A673 (cell line): ENCODE data around the gene ZNF23. TPM values are rescaled to one million over a fixed set of nuclear protein-coding genes. Genes with fewer than 3 reads are reported as not detected.

ENCODE experiments used
- BruUV-seq: library from RNA; stranded (reverse); fragments of 400-500 nt; replicated peaks from 2 replicates; lab custom pipeline; 2021; lab: Mats Ljungman, UMichigan
- CTCF ChIA-PET: fragments of 300-600 bp; sonication (Branson Sonifier 250); formaldehyde crosslinking; loops from one replicate; lab custom pipeline; 2022; ENCODE audit warnings: antibody characterized with exemption; lab: Charles Lee
- POLR2A ChIA-PET: fragments of 300-600 bp; sonication (Branson Sonifier 250); formaldehyde crosslinking; loops from one replicate; lab custom pipeline; 2022; ENCODE audit warnings: antibody characterized with exemption; ENCODE audit not compliant: low non-redundant PET; lab: Charles Lee
- DNase-seq: peaks from one replicate; pipeline ENCODE4 v3.0.0-alpha.2; 2015; ENCODE audit warnings: low spot score
- H3K27ac ChIP-seq: fragments of 200-600 bp; sonication (generic); 2 replicates; pipeline ENCODE4 v1.5.1; 2016; ENCODE audit warnings: mixed run types, low read depth, mild to moderate bottlenecking, mixed read lengths, antibody characterized with exemption, low read length; ENCODE audit not compliant: poor library complexity, severe bottlenecking
- H3K27me3 ChIP-seq: fragments of 200-600 bp; sonication (generic); replicated peaks from 2 replicates; pipeline ENCODE4 v1.6.1; 2017; ENCODE audit warnings: mixed run types, low read depth, mild to moderate bottlenecking, mixed read lengths, antibody characterized with exemption, low read length; ENCODE audit not compliant: insufficient read depth, poor library complexity
- H3K36me3 ChIP-seq: fragments of 200-600 bp; sonication (generic); 2 replicates; pipeline ENCODE4 v1.6.1; 2016; ENCODE audit warnings: mixed run types, mild to moderate bottlenecking, mixed read lengths, antibody characterized with exemption, low read length; ENCODE audit not compliant: insufficient read depth, poor library complexity, severe bottlenecking
- H3K4me1 ChIP-seq: fragments of 200-600 bp; sonication (generic); 2 replicates; pipeline ENCODE4 v1.6.1; 2017; ENCODE audit warnings: mixed run types, mild to moderate bottlenecking, mixed read lengths, antibody characterized with exemption, low read length; ENCODE audit not compliant: insufficient read depth, poor library complexity, severe bottlenecking
- H3K4me3 ChIP-seq: fragments of 200-600 bp; sonication (generic); 2 replicates; pipeline ENCODE4 v1.5.1; 2016; ENCODE audit warnings: low read depth, mixed run types, mild to moderate bottlenecking, mixed read lengths, low read length; ENCODE audit not compliant: poor library complexity, severe bottlenecking
- H3K9me3 ChIP-seq: fragments of 200-600 bp; sonication (generic); 2 replicates; pipeline ENCODE4 v1.6.1; 2016; ENCODE audit warnings: mixed run types, low read depth, mild to moderate bottlenecking, mixed read lengths, antibody characterized with exemption, low read length; ENCODE audit not compliant: poor library complexity, severe bottlenecking
- CTCF ChIP-seq: fragments of 300-800, 200-600 bp; sonication (generic); conservative IDR thresholded peaks from 2 replicates; pipeline ENCODE4 v1.5.1; 2017; ENCODE audit warnings: low read depth, mild to moderate bottlenecking, antibody characterized with exemption, low read length, moderate library complexity, mixed read lengths
- EZH2 ChIP-seq: fragments of 200-600 bp; sonication (generic); IDR thresholded peaks from 2 replicates; pipeline ENCODE4 v1.6.1; 2017; ENCODE audit warnings: borderline replicate concordance, low read depth, mild to moderate bottlenecking, mixed read lengths, antibody characterized with exemption, low read length; ENCODE audit not compliant: poor library complexity, severe bottlenecking
- intact Hi-C: fragments of 100-400 bp; cut with micrococcal nuclease; formaldehyde crosslinking; loops from one replicate; pipeline ENCODE4 v1.10.0; 2022; ENCODE audit not compliant: unreplicated experiment
- total RNA-seq: library from RNA; stranded (reverse); gene quantifications from 2 replicates; pipeline ENCODE4 v1.2.3, GENCODE V29; 2021

Gene ZNF23
- total RNA-seq, 1 experiment from 2014 or later: 10.2 TPM

- H3K27me3 ChIP-seq: no peaks in the 10 kb centered on the region
- H3K4me3 ChIP-seq: no peak overlapping the region
- H3K4me1 ChIP-seq: no peaks in the 10 kb centered on the region
- H3K9me3 ChIP-seq: no peaks in the 10 kb centered on the region
- TF ChIP-seq CTCF (no peak), EZH2 (no peak)
- BruUV-seq: no TSS peak
- H3K36me3 ChIP-seq: no peaks in the 10 kb centered on the region
- ChIA-PET CTCF (no interaction called here), POLR2A (no interaction called here)
- H3K27ac ChIP-seq: no peak overlapping the region
- intact Hi-C loops: no loop called here
- DNase-seq: no peak
Measured at GRCh38 chr16:71473891-71474290, 11.8 kb upstream of the ZNF23 start.

GRCh38 chr16:71472931-71473330 is 10.9 kb upstream of the ZNF23 start:
- H3K4me3 ChIP-seq: no peak overlapping the region
- no peaks in the 10 kb centered on the region for H3K36me3 ChIP-seq
- H3K27me3 ChIP-seq: no peaks in the 10 kb centered on the region
- POLR2A ChIA-PET: no interaction called here
- no TSS peak for BruUV-seq
- H3K27ac ChIP-seq: no peak overlapping the region
- intact Hi-C loops: no loop called here
- DNase-seq: no peak
- no peak for TF ChIP-seq CTCF
- TF ChIP-seq EZH2: no peak
- no peaks in the 10 kb centered on the region for H3K4me1 ChIP-seq
- CTCF ChIA-PET: no interaction called here
- no peaks in the 10 kb centered on the region for H3K9me3 ChIP-seq

- Histone ChIP-seq H3K27me3 (no peaks in the 10 kb centered on the region), H3K4me3 (no peak overlapping the region), H3K36me3 (no peaks in the 10 kb centered on the region), H3K9me3 (no peaks in the 10 kb centered on the region), H3K27ac (no peak overlapping the region), H3K4me1 (no peaks in the 10 kb centered on the region)
- no peak for DNase-seq
- intact Hi-C loops: no loop called here
- BruUV-seq: no TSS peak
- CTCF ChIA-PET: no interaction called here
- POLR2A ChIA-PET: no interaction called here
- no peak for TF ChIP-seq EZH2
- no peak for TF ChIP-seq CTCF
Measured at GRCh38 chr16:71472051-71472450, 10.0 kb upstream of the ZNF23 start.
